HuH-7 (cell line): Measurements from ENCODE around the gene CHCHD3.
"Not testable (repeated sequence)": the region's sequence is repeated elsewhere in the genome, so short reads cannot be mapped to it uniquely, and the experiment has no call there.

Experiments
- DNase-seq: peaks from one replicate; pipeline ENCODE4 v3.0.0; 2011; ENCODE audit warnings: low spot score

Gene CHCHD3

DNA sequence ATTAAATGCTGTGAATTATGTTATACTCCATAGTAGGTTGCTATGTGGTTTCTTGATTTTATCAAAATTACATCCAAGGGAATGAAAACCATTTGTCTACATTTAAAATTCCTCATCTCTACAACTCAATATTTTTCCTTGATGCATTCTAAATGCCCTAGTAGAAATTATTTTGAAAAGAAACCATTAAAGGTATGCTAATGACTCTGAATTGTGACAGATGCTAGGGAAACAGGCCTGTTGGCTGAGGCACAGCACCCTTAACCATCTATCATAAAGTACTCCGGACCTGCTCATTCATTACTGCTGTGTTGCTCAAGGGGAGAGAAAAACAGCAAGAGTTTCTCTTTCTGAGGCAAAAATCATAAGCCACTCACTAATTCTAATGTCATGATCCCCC, 131.2 kb downstream of the CHCHD3 start:
- DNase-seq = no peak

- no peak for DNase-seq
Measured at GRCh38 chr7:132947011-132947410, 134.9 kb downstream of the CHCHD3 start.

- DNase-seq = no peak
Measured at GRCh38 chr7:132944774-132945173, 137.1 kb downstream of the CHCHD3 start.

DNA sequence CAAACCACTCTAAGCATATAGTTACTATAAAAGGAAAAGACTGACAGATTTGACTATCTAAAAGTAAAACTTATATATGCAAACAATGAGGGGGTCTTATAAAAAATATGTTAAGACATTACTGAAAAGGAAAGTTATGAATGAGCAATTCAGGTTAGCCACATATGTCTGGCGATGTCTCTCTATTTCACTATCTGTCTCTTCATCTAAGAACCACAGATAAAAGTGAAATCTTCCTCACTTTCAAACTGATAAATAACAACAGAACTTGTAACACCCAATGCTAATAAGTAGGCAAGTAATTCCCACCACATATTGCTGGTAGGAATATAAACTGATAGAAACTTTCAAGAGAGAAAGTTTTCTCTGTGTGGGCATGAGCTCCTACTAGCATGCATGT, 138.2 kb downstream of the CHCHD3 start:
- DNase-seq = no peak

DNA sequence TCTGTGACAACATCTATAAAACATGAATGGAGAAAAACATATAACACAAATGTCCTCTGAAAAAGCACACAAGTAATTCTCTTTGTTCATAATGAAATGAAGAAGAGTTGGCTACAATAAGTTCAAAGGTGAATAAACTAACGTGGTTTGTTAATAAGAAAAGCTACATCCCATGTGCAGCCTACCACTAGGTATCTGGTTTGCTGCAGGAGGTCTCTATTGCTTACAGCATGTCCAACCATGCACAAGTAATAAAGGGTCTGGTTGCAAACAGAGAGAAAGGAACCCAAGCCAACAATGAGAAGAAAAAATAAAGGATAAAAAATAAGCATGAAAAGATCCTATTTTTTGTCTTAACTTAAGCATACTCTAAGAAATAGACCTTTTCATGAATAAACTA, 139.2 kb downstream of the CHCHD3 start:
- no peak for DNase-seq

GRCh38 chr7:132941905-132942304, 140.0 kb downstream of the CHCHD3 start:
- no peak for DNase-seq

GRCh38 chr7:132941428-132941827, 140.5 kb downstream of the CHCHD3 start:
- DNase-seq = no peak

- DNase-seq = no peak
Measured at GRCh38 chr7:132940084-132940483, 141.8 kb downstream of the CHCHD3 start.

GRCh38 chr7:132939495-132939894, 142.4 kb downstream of the CHCHD3 start:
- no peak for DNase-seq

- DNase-seq = no peak
Measured at GRCh38 chr7:132937286-132937685, 144.6 kb downstream of the CHCHD3 start.

- DNase-seq = no peak
Measured at GRCh38 chr7:132935608-132936007, 146.3 kb downstream of the CHCHD3 start.

DNA sequence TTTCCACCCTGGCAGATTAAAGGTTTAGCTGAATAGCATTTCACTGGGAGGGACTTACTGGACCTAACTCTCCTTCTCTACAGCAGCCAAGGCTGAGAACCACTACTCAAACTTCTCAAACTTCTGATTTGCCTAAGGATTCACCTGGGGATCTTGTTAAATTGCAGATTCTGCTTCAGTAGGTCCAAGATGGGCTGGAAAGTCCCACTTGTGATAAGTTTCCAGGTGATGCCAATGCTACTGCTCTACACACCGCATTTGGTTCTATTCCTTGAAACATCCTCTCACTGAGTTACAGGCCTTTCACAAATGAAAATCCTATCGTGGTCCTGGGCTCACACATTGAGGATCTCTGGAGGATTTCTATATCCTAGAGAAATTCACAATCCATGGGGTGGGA, 147.9 kb downstream of the CHCHD3 start:
- DNase-seq = no peak

DNA sequence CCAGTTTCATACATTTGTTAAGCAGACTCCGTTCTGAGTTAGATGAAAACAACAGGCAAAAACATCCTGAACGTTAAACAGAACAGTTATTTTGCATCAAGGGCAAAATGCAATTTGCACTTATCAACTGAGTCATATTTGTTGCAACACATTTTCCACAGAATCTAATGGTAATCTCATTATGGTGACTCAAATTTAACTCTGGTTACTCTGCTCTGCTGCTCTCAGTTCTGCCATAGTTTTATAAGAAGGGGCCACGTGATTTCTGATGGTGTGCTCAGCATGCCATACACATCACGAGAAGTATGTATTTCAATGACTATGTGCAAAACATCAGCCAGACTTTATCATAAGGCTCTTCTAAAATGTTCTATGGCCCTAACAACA, 148.8 kb downstream of the CHCHD3 start:
- DNase-seq = no peak

GRCh38 chr7:132932296-132933071, 149.4 kb downstream of the CHCHD3 start:
- DNase-seq = no peak

- peak; percentile 24 for DNase-seq
Measured at GRCh38 chr7:132930881-132931280, 151.0 kb downstream of the CHCHD3 start.

- not testable (repeated sequence) for DNase-seq
Measured at GRCh38 chr7:132929944-132930343, 151.9 kb downstream of the CHCHD3 start.

GRCh38 chr7:132919771-132920170, 162.1 kb downstream of the CHCHD3 start:
- DNase-seq = no peak

- DNase-seq = peak; percentile 17
Measured at GRCh38 chr7:132915647-132916046, 166.2 kb downstream of the CHCHD3 start.

DNA sequence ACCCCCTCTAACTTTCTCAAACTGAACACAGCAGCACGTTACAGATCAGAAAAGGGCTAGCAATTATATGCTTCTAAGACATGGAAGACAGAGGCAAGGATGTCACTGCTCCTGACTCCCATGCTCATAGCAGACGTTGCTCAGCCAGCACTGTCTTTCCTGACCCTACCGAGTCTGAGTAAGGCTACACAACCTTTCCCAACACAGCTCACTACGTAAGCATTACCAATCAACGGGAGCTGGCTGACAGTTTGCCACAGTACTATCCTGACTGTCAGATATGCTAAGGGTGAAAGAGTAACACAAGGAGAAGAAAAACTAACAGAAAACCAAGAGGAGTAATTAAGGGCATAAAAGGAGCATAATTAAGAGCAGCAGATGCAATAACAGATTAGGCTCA, 171.2 kb downstream of the CHCHD3 start:
- no peak for DNase-seq

GRCh38 chr7:132907380-132907940, 174.4 kb downstream of the CHCHD3 start:
- no peak for DNase-seq

DNA sequence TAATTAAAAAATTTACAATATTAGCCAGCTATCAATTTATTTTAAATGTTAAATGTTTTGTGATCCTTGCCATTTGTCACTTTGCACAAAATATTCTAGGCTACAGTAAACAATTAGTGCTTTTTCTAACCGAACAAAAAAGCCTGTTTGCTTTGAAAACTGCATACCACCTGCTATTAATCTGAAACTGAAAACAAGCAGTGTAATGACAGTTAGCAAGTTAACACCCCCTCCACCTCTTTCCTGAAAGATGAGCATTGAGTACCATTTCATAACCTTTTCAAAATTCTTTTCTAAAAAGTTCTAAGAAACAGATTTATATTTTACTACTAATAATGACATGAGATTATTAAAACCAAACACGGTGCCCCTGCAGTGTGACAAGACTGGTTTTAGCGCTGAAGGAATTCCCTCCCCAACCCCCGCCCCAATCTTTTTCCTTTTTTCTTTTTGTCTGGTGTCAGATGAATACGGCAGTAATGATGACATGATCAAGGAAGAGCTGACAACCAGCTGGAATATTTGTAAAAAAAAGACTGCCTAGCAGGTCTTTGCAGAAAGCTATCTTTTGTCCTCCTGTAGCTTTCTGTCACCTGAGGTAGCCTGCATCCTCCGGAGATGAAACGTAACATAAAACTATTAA, 175.6 kb downstream of the CHCHD3 start:
- DNase-seq = no peak

DNA sequence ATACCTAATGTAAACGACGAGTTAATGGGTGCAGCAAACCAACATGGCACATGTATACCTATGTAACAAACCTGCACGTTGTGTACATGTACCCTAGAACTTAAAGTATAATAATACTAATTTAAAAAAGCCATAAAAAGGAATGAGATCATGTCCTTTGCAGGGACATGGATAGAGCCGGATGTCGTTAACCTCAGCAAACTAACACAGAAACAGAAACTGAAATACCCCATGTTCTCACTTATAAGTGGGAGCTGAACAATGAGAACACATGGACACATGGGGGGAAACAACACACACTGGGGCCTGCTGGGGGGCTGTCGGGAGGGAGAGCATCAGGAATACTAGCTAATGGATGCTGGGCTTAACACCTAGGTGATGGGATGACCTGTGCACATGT, 176.8 kb downstream of the CHCHD3 start:
- DNase-seq = not testable (repeated sequence)

DNA sequence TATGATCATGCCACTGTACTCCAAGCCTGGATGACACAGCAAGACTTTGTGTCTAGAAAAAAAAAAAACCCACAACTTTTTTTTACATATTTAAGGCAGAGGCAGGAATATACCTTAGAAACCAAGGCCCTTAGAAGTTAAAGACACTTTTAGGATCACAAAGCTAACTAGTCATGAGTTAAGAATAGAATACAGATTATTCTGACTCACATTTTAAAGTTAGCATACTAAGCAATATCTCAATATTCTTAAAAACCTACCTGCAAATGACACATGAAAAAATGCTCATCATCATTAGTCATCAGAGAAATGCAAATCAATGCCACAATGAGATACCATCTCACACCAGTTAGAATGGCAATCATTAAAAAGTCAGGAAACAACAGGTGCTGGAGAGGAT, 177.7 kb downstream of the CHCHD3 start:
- DNase-seq = no peak
